Measurements from ENCODE around the gene S100A16.

- TF ChIP-seq POLR2AphosphoS5 (IDR thresholded peaks at IDR 0.05) (no peak), POLR2A (IDR thresholded peaks at IDR 0.05) (no peak), CTCF (IDR thresholded peaks at IDR 0.05) (no peak)
Measured at GRCh38 chr1:153629343-153629665, 16.4 kb upstream of the S100A16 start.
